ENCODE results near the gene CSNK1D. TPM values are rescaled to one million over a fixed set of nuclear protein-coding genes. Genes with fewer than 3 reads are reported as not detected.

The CSNK1D gene
- 36.6 and 55.4 TPM in 2 replicates for total RNA-seq

GRCh38 chr17:82273327-82274133, at the start of gene CSNK1D:
Gene CSNK1D (minus strand): TSS chr17:82273700. CDS start chr17:82273381, 319 bp downstream.

GRCh38 chr17:82317394-82318168, 44.1 kb upstream of the CSNK1D start, which contains the start of gene CD7:
Gene CD7 (minus strand): TSS chr17:82317608. CDS start chr17:82317495, 113 bp downstream.

GRCh38 chr17:82228842-82229697, 44.4 kb downstream of the CSNK1D start, which contains the start of gene SLC16A3:
Gene SLC16A3 (plus strand): TSS chr17:82229042. CDS start chr17:82236009, 6,967 bp downstream.

GRCh38 chr17:82212331-82213250, 60.9 kb downstream of the CSNK1D start, which contains the start of gene CCDC57:
Gene CCDC57 (minus strand): TSS chr17:82212842. CDS start chr17:82201944, 10,898 bp downstream.

Other genes with a start within 250 kb of the CSNK1D start
- 4.4 and 6.5 TPM in 2 replicates for gene RAC3, start 242.0 kb downstream of the CSNK1D start, total RNA-seq
- gene DCXR, start 236.0 kb downstream of the CSNK1D start, total RNA-seq: 51.0 and 75.3 TPM in 2 replicates
- gene RFNG, start 221.9 kb downstream of the CSNK1D start, total RNA-seq: 21.5 and 35.2 TPM in 2 replicates
- gene GPS1, start 221.8 kb downstream of the CSNK1D start, total RNA-seq: 69.9 and 119 TPM in 2 replicates
- 42.8 and 60.0 TPM in 2 replicates for gene DUS1L, start 207.9 kb downstream of the CSNK1D start, total RNA-seq
- gene FASN, start 175.5 kb downstream of the CSNK1D start, total RNA-seq: 27.3 and 63.5 TPM in 2 replicates
- 10.2 and 11.6 TPM in 2 replicates for gene CCDC57, start 60.9 kb downstream of the CSNK1D start, total RNA-seq
- 203 and 289 TPM in 2 replicates for gene SLC16A3, start 44.7 kb downstream of the CSNK1D start, total RNA-seq
- gene CD7, start 43.9 kb upstream of the CSNK1D start, total RNA-seq: not detected in 2 replicates
- gene SECTM1, start 60.1 kb upstream of the CSNK1D start, total RNA-seq: 8.6 and 14.7 TPM in 2 replicates
- gene TEX19, start 85.5 kb upstream of the CSNK1D start, total RNA-seq: 0.19 TPM in 1 of 2 replicates, not detected in the other
- gene UTS2R, start 98.1 kb upstream of the CSNK1D start, total RNA-seq: not detected in 2 replicates
- gene HEXD, start 144.6 kb upstream of the CSNK1D start, total RNA-seq: 6.1 and 8.2 TPM in 2 replicates
- 17.8 and 31.9 TPM in 2 replicates for gene OGFOD3, start 144.9 kb upstream of the CSNK1D start, total RNA-seq
- 44.5 and 63.3 TPM in 2 replicates for gene CYBC1, start 177.1 kb upstream of the CSNK1D start, total RNA-seq
- gene NARF, start 185.0 kb upstream of the CSNK1D start, total RNA-seq: 32.4 and 43.5 TPM in 2 replicates
- 21.1 and 24.0 TPM in 2 replicates for gene FOXK2, start 246.0 kb upstream of the CSNK1D start, total RNA-seq